ENCODE measurements around the gene TNFAIP8.
"Not testable (repeated sequence)": the region's sequence is repeated elsewhere in the genome, so short reads cannot be mapped to it uniquely, and the experiment has no call there.

Gene TNFAIP8

GRCh38 chr5:119402081-119402480 is 46.3 kb downstream of the TNFAIP8 start:
- DNase-seq (ENCODE audit: insufficient read length) (no peak), FAIRE-seq (no peak)
- no peak for TF ChIP-seq POLR2A (IDR thresholded peaks at IDR 0.05; ENCODE audit: low read depth, low read length)
- TF ChIP-seq POLR2AphosphoS5 (IDR thresholded peaks at IDR 0.05; ENCODE audit: low read depth, low read length) = no peak
- TF ChIP-seq TAF1 (IDR thresholded peaks at IDR 0.05; ENCODE audit: borderline replicate concordance, low read depth, low read length) = no peak

- FAIRE-seq = no peak
- no peak for TF ChIP-seq TAF1 (IDR thresholded peaks at IDR 0.05; ENCODE audit: borderline replicate concordance, low read depth, low read length)
- no peak for TF ChIP-seq POLR2A (IDR thresholded peaks at IDR 0.05; ENCODE audit: low read depth, low read length)
- no peak for TF ChIP-seq POLR2AphosphoS5 (IDR thresholded peaks at IDR 0.05; ENCODE audit: low read depth, low read length)
- no peak for DNase-seq (ENCODE audit: insufficient read length)
These were observed 46.7 kb downstream of the TNFAIP8 start for GRCh38 chr5:119402555-119402954.

GRCh38 chr5:119404033-119404432 is 48.2 kb downstream of the TNFAIP8 start:
- FAIRE-seq = peak; percentile 44
- no peak for DNase-seq (ENCODE audit: insufficient read length)
- TF ChIP-seq POLR2A (IDR thresholded peaks at IDR 0.05; ENCODE audit: low read depth, low read length) (no peak), POLR2AphosphoS5 (IDR thresholded peaks at IDR 0.05; ENCODE audit: low read depth, low read length) (no peak), TAF1 (IDR thresholded peaks at IDR 0.05; ENCODE audit: borderline replicate concordance, low read depth, low read length) (no peak)

- DNase-seq (ENCODE audit: insufficient read length) = no peak
- no peak for TF ChIP-seq TAF1 (IDR thresholded peaks at IDR 0.05; ENCODE audit: borderline replicate concordance, low read depth, low read length)
- peak; percentile 17 for FAIRE-seq
These were observed 49.6 kb downstream of the TNFAIP8 start for GRCh38 chr5:119405419-119405818.

GRCh38 chr5:119406551-119407110 is 50.8 kb downstream of the TNFAIP8 start:
- TF ChIP-seq TAF1 (IDR thresholded peaks at IDR 0.05; ENCODE audit: borderline replicate concordance, low read depth, low read length) (no peak), POLR2AphosphoS5 (IDR thresholded peaks at IDR 0.05; ENCODE audit: low read depth, low read length) (no peak), POLR2A (IDR thresholded peaks at IDR 0.05; ENCODE audit: low read depth, low read length) (no peak)

GRCh38 chr5:119409235-119409815 is 53.5 kb downstream of the TNFAIP8 start:
- FAIRE-seq (peak; percentile 33), DNase-seq (ENCODE audit: insufficient read length) (no peak)
- TF ChIP-seq POLR2AphosphoS5 (IDR thresholded peaks at IDR 0.05; ENCODE audit: low read depth, low read length) (no peak), TAF1 (IDR thresholded peaks at IDR 0.05; ENCODE audit: borderline replicate concordance, low read depth, low read length) (no peak), POLR2A (IDR thresholded peaks at IDR 0.05; ENCODE audit: low read depth, low read length) (no peak)

More at GRCh38 chr5:119406551-119407110, 50.8 kb downstream of the TNFAIP8 start:
- no peak for DNase-seq (ENCODE audit: insufficient read length)
- FAIRE-seq = no peak

GRCh38 chr5:119410448-119411159 is 54.8 kb downstream of the TNFAIP8 start:
- no peak for FAIRE-seq
- no peak for DNase-seq (ENCODE audit: insufficient read length)
- TF ChIP-seq TAF1 (IDR thresholded peaks at IDR 0.05; ENCODE audit: borderline replicate concordance, low read depth, low read length) = no peak
- TF ChIP-seq POLR2A (IDR thresholded peaks at IDR 0.05; ENCODE audit: low read depth, low read length) = no peak
- TF ChIP-seq POLR2AphosphoS5 (IDR thresholded peaks at IDR 0.05; ENCODE audit: low read depth, low read length) = no peak

- peak; percentile 96 for FAIRE-seq
- no peak for DNase-seq (ENCODE audit: insufficient read length)
- TF ChIP-seq POLR2A (IDR thresholded peaks at IDR 0.05; ENCODE audit: low read depth, low read length) (no peak), TAF1 (IDR thresholded peaks at IDR 0.05; ENCODE audit: borderline replicate concordance, low read depth, low read length) (no peak), POLR2AphosphoS5 (IDR thresholded peaks at IDR 0.05; ENCODE audit: low read depth, low read length) (no peak)
These were observed 55.8 kb downstream of the TNFAIP8 start for GRCh38 chr5:119411361-119412278.

GRCh38 chr5:119412279-119413227 is 56.7 kb downstream of the TNFAIP8 start:
- DNase-seq (ENCODE audit: insufficient read length) = no peak
- no peak for FAIRE-seq
- TF ChIP-seq POLR2AphosphoS5 (IDR thresholded peaks at IDR 0.05; ENCODE audit: low read depth, low read length) (no peak), POLR2A (IDR thresholded peaks at IDR 0.05; ENCODE audit: low read depth, low read length) (no peak), TAF1 (IDR thresholded peaks at IDR 0.05; ENCODE audit: borderline replicate concordance, low read depth, low read length) (no peak)

- FAIRE-seq; DNase-seq (ENCODE audit: insufficient read length): not testable (repeated sequence)
These were observed 58.4 kb downstream of the TNFAIP8 start for GRCh38 chr5:119414124-119414734.
